ENCODE data around the gene TMPRSS3. TPM values are rescaled to one million over a fixed set of nuclear protein-coding genes. Genes with fewer than 3 reads are reported as not detected.
"Not testable (repeated sequence)": the region's sequence is repeated elsewhere in the genome, so short reads cannot be mapped to it uniquely, and the experiment has no call there.

TMPRSS3 gene
- total RNA-seq, 1 donor from 2014 or later: not detected

- H3K4me1 Mint-ChIP-seq: no peaks in the 10 kb centered on the region
- TF ChIP-seq CTCF (IDR thresholded peaks at IDR 0.05; ENCODE audit: unreplicated experiment): no peak
Measured at GRCh38 chr21:42412636-42412933, 16.7 kb upstream of the TMPRSS3 start.

GRCh38 chr21:42411891-42412635 lies 16.2 kb upstream of the TMPRSS3 start:
- H3K27me3 Mint-ChIP-seq (ENCODE audit: low read depth): peaks cover 22% of the 10 kb centered on the region
- H3K4me3 Mint-ChIP-seq: no peak overlapping the region
- H3K4me1 Mint-ChIP-seq: no peaks in the 10 kb centered on the region
- no peaks in the 10 kb centered on the region for H3K36me3 Mint-ChIP-seq
- TF ChIP-seq CTCF (IDR thresholded peaks at IDR 0.05; ENCODE audit: unreplicated experiment): no peak
- no peak overlapping the region for H3K27ac Mint-ChIP-seq
- H3K9me3 Mint-ChIP-seq: no peaks in the 10 kb centered on the region
- no peak for DNase-seq (ENCODE audit: low spot score in 2 of 2, unreplicated experiment in 2 of 2)

More at GRCh38 chr21:42412636-42412933, 16.7 kb upstream of the TMPRSS3 start:
- H3K9me3 Mint-ChIP-seq: no peaks in the 10 kb centered on the region
- H3K27me3 Mint-ChIP-seq (ENCODE audit: low read depth): peaks cover 25% of the 10 kb centered on the region
- no peak overlapping the region for H3K27ac Mint-ChIP-seq
- H3K36me3 Mint-ChIP-seq: no peaks in the 10 kb centered on the region
- no peak for DNase-seq (ENCODE audit: low spot score in 2 of 2, unreplicated experiment in 2 of 2)
- H3K4me3 Mint-ChIP-seq: no peak overlapping the region

- TF ChIP-seq CTCF (IDR thresholded peaks at IDR 0.05; ENCODE audit: unreplicated experiment): no peak
- Mint-ChIP-seq H3K4me3 (no peak overlapping the region), H3K4me1 (no peaks in the 10 kb centered on the region), H3K36me3 (no peaks in the 10 kb centered on the region), H3K27me3 (ENCODE audit: low read depth) (peaks cover 22% of the 10 kb centered on the region), H3K9me3 (no peaks in the 10 kb centered on the region), H3K27ac (no peak overlapping the region)
- DNase-seq (ENCODE audit: low spot score in 2 of 2, unreplicated experiment in 2 of 2): no peak
Measured at GRCh38 chr21:42411197-42411869, 15.5 kb upstream of the TMPRSS3 start.

GRCh38 chr21:42409366-42409765 lies 13.5 kb upstream of the TMPRSS3 start:
- H3K27me3 Mint-ChIP-seq (ENCODE audit: low read depth): peaks cover 19% of the 10 kb centered on the region
- TF ChIP-seq CTCF (IDR thresholded peaks at IDR 0.05; ENCODE audit: unreplicated experiment): no peak
- no peak overlapping the region for H3K4me3 Mint-ChIP-seq
- no peak overlapping the region for H3K27ac Mint-ChIP-seq
- H3K9me3 Mint-ChIP-seq: no peaks in the 10 kb centered on the region
- no peaks in the 10 kb centered on the region for H3K4me1 Mint-ChIP-seq
- no peak for DNase-seq (ENCODE audit: low spot score in 2 of 2, unreplicated experiment in 2 of 2)
- no peaks in the 10 kb centered on the region for H3K36me3 Mint-ChIP-seq

- not testable (repeated sequence) for DNase-seq (ENCODE audit: low spot score in 2 of 2, unreplicated experiment in 2 of 2); H3K27ac Mint-ChIP-seq; H3K4me1 Mint-ChIP-seq; H3K4me3 Mint-ChIP-seq; H3K36me3 Mint-ChIP-seq; H3K9me3 Mint-ChIP-seq
- peaks cover 14% of the 10 kb centered on the region for H3K27me3 Mint-ChIP-seq (ENCODE audit: low read depth)
Measured at GRCh38 chr21:42408718-42409117, 12.9 kb upstream of the TMPRSS3 start.

GRCh38 chr21:42407476-42407875 lies 11.6 kb upstream of the TMPRSS3 start:
- Mint-ChIP-seq H3K4me3 (no peak overlapping the region), H3K4me1 (peaks cover 4% of the 10 kb centered on the region), H3K27me3 (ENCODE audit: low read depth) (peaks cover 10% of the 10 kb centered on the region), H3K36me3 (no peaks in the 10 kb centered on the region), H3K9me3 (no peaks in the 10 kb centered on the region), H3K27ac (no peak overlapping the region)
- TF ChIP-seq CTCF (IDR thresholded peaks at IDR 0.05; ENCODE audit: unreplicated experiment): no peak
- DNase-seq (ENCODE audit: low spot score in 2 of 2, unreplicated experiment in 2 of 2): no peak
